ENCODE results near the gene ZNF333.

ZNF333 gene

DNA sequence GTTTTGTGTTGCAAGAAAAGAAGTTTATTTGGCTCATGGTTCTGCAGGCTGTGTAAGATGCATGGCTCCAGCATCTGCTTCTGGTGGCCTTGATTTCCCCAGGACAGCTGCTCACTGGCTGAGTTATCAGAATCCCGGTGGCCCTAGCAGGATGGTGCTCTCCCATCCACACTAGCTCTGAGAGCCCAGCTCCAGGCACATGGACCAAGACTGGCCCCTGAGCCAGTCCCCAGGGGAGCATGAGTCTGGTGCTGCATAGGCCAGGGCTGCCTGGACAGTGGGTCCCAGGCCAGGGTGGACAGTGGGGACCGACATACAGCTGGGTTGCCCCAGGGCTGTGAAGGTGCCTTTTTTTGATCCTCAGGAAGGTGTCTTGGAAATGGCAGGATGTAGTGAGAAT lies 78.2 kb downstream of the ZNF333 start:
- peaks cover 0 to 2% of the 10 kb centered on the region in 2 donors for H3K9me3 ChIP-seq (replicated peaks in 1 of 2; ENCODE audit: control insufficient read depth in 2 of 2, insufficient read depth in 1 of 2, low read depth in 1 of 2, low read length in 2 of 2)
- H3K4me3 ChIP-seq (ENCODE audit: low read length in 2 of 2) = no peak overlapping the region
- no peak overlapping the region for H2BK15ac ChIP-seq (ENCODE audit: low read length)
- no peaks in the 10 kb centered on the region for H3K79me1 ChIP-seq (ENCODE audit: low read depth, low read length)
- H3K4me2 ChIP-seq (ENCODE audit: insufficient read depth, low read length, poor library complexity, severe bottlenecking) = no peak overlapping the region
- H3K23ac ChIP-seq (ENCODE audit: low read depth, low read length, poor library complexity) = no peak overlapping the region
- H3K4ac ChIP-seq (ENCODE audit: low read length) = no peak overlapping the region
- H3K9ac ChIP-seq (ENCODE audit: low read depth, low read length, poor library complexity) = no peak overlapping the region
- no peak overlapping the region for H2AK5ac ChIP-seq (ENCODE audit: low read depth, low read length)
- peaks cover 0 to 3% of the 10 kb centered on the region in 2 donors for H3K36me3 ChIP-seq (replicated peaks in 1 of 2; ENCODE audit: control insufficient read depth in 2 of 2, insufficient read depth in 2 of 2, low read length in 2 of 2)
- H3K18ac ChIP-seq (ENCODE audit: low read length) = no peak overlapping the region
- no peak overlapping the region for H2BK12ac ChIP-seq (ENCODE audit: low read length)
- peaks cover 0 to 2% of the 10 kb centered on the region in 2 donors for H3K4me1 ChIP-seq (ENCODE audit: control insufficient read depth in 2 of 2, insufficient read depth in 1 of 2, low read depth in 1 of 2, low read length in 2 of 2)
- no peak for DNase-seq (ENCODE audit: low spot score)
- H3K14ac ChIP-seq (ENCODE audit: low read length) = no peak overlapping the region
- H3K27me3 ChIP-seq (ENCODE audit: control insufficient read depth in 3 of 3, insufficient read depth in 3 of 3, low read depth in 1 of 3, low read length in 3 of 3) = no peaks in the 10 kb centered on the region
- no CpG with 5 or more reads among the region's 2 CpGs for WGBS, 2 donors (ENCODE audit: extremely low coverage in 2 of 2, insufficient read length in 2 of 2, insufficient replicate concordance in 1 of 2)
- H4K8ac ChIP-seq (ENCODE audit: low read depth, low read length) = no peak overlapping the region
- H2BK5ac ChIP-seq (ENCODE audit: low read length) = no peak overlapping the region
- no peak overlapping the region for H2AFZ ChIP-seq (ENCODE audit: low read length)
- no peak overlapping the region for H4K91ac ChIP-seq (ENCODE audit: low read depth, low read length, poor library complexity)
- no peak overlapping the region for H3K27ac ChIP-seq (replicated peaks; ENCODE audit: low read length)
- H2BK120ac ChIP-seq (ENCODE audit: low read depth, low read length) = no peak overlapping the region

DNA sequence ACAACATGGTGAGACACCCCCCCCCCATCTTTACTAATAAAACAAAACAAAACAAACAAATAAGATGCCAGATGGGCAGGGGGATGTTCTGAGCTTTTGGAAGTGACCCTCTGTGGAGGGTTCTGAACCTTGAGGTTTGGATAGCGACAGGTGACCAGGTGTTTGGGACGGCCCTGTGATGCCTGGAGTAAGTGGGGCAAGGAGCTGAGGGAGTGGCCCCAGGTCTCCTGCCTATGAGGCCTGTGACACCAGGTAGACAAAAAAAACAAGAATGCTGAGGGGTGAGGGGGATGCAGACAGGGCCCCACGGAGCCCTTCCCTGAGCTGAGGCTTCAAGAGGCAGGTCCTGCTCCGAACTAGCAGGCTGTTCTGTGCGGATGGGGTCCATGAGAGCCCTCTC lies 79.4 kb downstream of the ZNF333 start:
- no peak for DNase-seq (ENCODE audit: low spot score)
- no peak overlapping the region for H3K27ac ChIP-seq (replicated peaks; ENCODE audit: low read length)
- H3K9me3 ChIP-seq (replicated peaks in 1 of 2; ENCODE audit: control insufficient read depth in 2 of 2, insufficient read depth in 1 of 2, low read depth in 1 of 2, low read length in 2 of 2) = peaks cover 0 to 2% of the 10 kb centered on the region in 2 donors

GRCh38 chr19:14770136-14770535 lies 80.3 kb downstream of the ZNF333 start:
- no peaks in the 10 kb centered on the region for H3K79me1 ChIP-seq (ENCODE audit: low read depth, low read length)
- H2BK12ac ChIP-seq (ENCODE audit: low read length) = no peak overlapping the region
- H3K27ac ChIP-seq (replicated peaks; ENCODE audit: low read length) = no peak overlapping the region
- H3K4me1 ChIP-seq (ENCODE audit: control insufficient read depth in 2 of 2, insufficient read depth in 1 of 2, low read depth in 1 of 2, low read length in 2 of 2) = peaks cover 0 to 2% of the 10 kb centered on the region in 2 donors
- peaks cover 0 to 2% of the 10 kb centered on the region in 2 donors for H3K9me3 ChIP-seq (replicated peaks in 1 of 2; ENCODE audit: control insufficient read depth in 2 of 2, insufficient read depth in 1 of 2, low read depth in 1 of 2, low read length in 2 of 2)
- H3K36me3 ChIP-seq (replicated peaks in 1 of 2; ENCODE audit: control insufficient read depth in 2 of 2, insufficient read depth in 2 of 2, low read length in 2 of 2) = peaks cover 0 to 3% of the 10 kb centered on the region in 2 donors
- no peak overlapping the region for H4K91ac ChIP-seq (ENCODE audit: low read depth, low read length, poor library complexity)
- H2BK120ac ChIP-seq (ENCODE audit: low read depth, low read length) = no peak overlapping the region
- H2AK5ac ChIP-seq (ENCODE audit: low read depth, low read length) = no peak overlapping the region
- no CpG with 5 or more reads among the region's 5 CpGs for WGBS, 2 donors (ENCODE audit: extremely low coverage in 2 of 2, insufficient read length in 2 of 2, insufficient replicate concordance in 1 of 2)
- H3K23ac ChIP-seq (ENCODE audit: low read depth, low read length, poor library complexity) = no peak overlapping the region
- H3K14ac ChIP-seq (ENCODE audit: low read length) = no peak overlapping the region
- H2AFZ ChIP-seq (ENCODE audit: low read length) = no peak overlapping the region
- H3K4me2 ChIP-seq (ENCODE audit: insufficient read depth, low read length, poor library complexity, severe bottlenecking) = no peak overlapping the region
- no peak overlapping the region for H4K8ac ChIP-seq (ENCODE audit: low read depth, low read length)
- DNase-seq (ENCODE audit: low spot score) = no peak
- H2BK15ac ChIP-seq (ENCODE audit: low read length) = no peak overlapping the region
- H3K9ac ChIP-seq (ENCODE audit: low read depth, low read length, poor library complexity) = no peak overlapping the region
- no peak overlapping the region for H3K4ac ChIP-seq (ENCODE audit: low read length)
- no peak overlapping the region for H3K18ac ChIP-seq (ENCODE audit: low read length)
- H3K4me3 ChIP-seq (ENCODE audit: low read length in 2 of 2) = no peak overlapping the region
- no peaks in the 10 kb centered on the region for H3K27me3 ChIP-seq (ENCODE audit: control insufficient read depth in 3 of 3, insufficient read depth in 3 of 3, low read depth in 1 of 3, low read length in 3 of 3)
- H2BK5ac ChIP-seq (ENCODE audit: low read length) = no peak overlapping the region

More for the DNA sequence above, 79.4 kb downstream of the ZNF333 start:
- no peak overlapping the region for H3K4me2 ChIP-seq (ENCODE audit: insufficient read depth, low read length, poor library complexity, severe bottlenecking)
- no peak overlapping the region for H2BK120ac ChIP-seq (ENCODE audit: low read depth, low read length)
- H3K4me1 ChIP-seq (ENCODE audit: control insufficient read depth in 2 of 2, insufficient read depth in 1 of 2, low read depth in 1 of 2, low read length in 2 of 2) = peaks cover 0 to 2% of the 10 kb centered on the region in 2 donors
- H4K8ac ChIP-seq (ENCODE audit: low read depth, low read length) = no peak overlapping the region
- H3K9ac ChIP-seq (ENCODE audit: low read depth, low read length, poor library complexity) = no peak overlapping the region
- no CpG with 5 or more reads among the region's 5 CpGs for WGBS, 2 donors (ENCODE audit: extremely low coverage in 2 of 2, insufficient read length in 2 of 2, insufficient replicate concordance in 1 of 2)
- H2AFZ ChIP-seq (ENCODE audit: low read length) = no peak overlapping the region
- no peak overlapping the region for H3K23ac ChIP-seq (ENCODE audit: low read depth, low read length, poor library complexity)
- H2AK5ac ChIP-seq (ENCODE audit: low read depth, low read length) = no peak overlapping the region
- H3K4ac ChIP-seq (ENCODE audit: low read length) = no peak overlapping the region
- H3K27me3 ChIP-seq (ENCODE audit: control insufficient read depth in 3 of 3, insufficient read depth in 3 of 3, low read depth in 1 of 3, low read length in 3 of 3) = no peaks in the 10 kb centered on the region
- H4K91ac ChIP-seq (ENCODE audit: low read depth, low read length, poor library complexity) = no peak overlapping the region
- H3K14ac ChIP-seq (ENCODE audit: low read length) = peak overlapping the region; percentile 82
- no peaks in the 10 kb centered on the region for H3K79me1 ChIP-seq (ENCODE audit: low read depth, low read length)
- H3K4me3 ChIP-seq (ENCODE audit: low read length in 2 of 2) = no peak overlapping the region
- H2BK15ac ChIP-seq (ENCODE audit: low read length) = no peak overlapping the region
- H3K36me3 ChIP-seq (replicated peaks in 1 of 2; ENCODE audit: control insufficient read depth in 2 of 2, insufficient read depth in 2 of 2, low read length in 2 of 2) = peaks cover 0 to 3% of the 10 kb centered on the region in 2 donors
- peak overlapping the region; percentile 2 for H3K18ac ChIP-seq (ENCODE audit: low read length)
- no peak overlapping the region for H2BK12ac ChIP-seq (ENCODE audit: low read length)
- H2BK5ac ChIP-seq (ENCODE audit: low read length) = no peak overlapping the region

DNA sequence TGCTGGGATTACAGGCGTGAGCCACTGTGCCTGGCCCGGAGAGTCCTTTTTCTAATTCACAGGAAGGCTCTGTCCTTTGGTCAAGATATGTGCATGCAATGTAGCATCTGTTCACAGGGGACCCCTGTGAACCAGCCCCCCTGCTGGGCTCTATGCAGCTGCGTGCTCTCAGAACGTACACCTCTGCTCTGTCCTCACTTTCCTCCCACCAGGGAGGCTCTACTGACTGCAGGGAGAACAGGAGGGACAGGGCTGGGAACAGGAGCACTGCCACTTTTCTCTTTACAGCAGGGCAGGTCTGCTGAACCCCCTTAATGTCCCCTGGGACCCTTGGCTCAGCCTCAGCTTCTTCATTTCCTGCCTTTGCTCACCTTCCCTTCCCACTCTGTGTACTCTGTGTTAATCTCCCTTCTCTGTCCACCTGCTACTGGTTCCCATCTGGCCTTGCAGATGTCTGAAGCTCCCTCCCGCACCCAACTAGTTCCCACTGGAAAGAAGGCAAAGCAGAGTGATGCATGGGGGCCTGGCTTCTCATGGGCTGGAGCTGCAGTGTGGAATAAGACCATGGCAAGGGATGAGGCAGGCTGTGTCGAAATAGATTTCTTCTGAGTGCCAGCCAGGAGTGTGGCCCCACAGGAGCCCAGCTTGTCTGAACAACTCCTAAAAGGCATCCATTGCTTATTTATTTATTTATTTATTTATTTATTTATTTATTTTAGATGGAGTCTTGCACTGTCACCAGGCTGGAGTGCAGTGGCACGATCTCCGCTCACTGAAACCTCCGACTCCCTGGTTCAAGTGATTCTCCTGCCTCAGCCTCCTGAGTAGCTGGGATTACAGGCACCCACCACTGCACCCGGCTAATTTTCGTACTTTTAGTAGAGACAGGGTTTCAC lies 81.3 kb downstream of the ZNF333 start:
- DNase-seq (ENCODE audit: low spot score) = no peak
- H3K36me3 ChIP-seq (replicated peaks in 1 of 2; ENCODE audit: control insufficient read depth in 2 of 2, insufficient read depth in 2 of 2, low read length in 2 of 2) = peaks cover 0 to 3% of the 10 kb centered on the region in 2 donors

More for the DNA sequence above, 81.3 kb downstream of the ZNF333 start:
- H2BK120ac ChIP-seq (ENCODE audit: low read depth, low read length) = no peak overlapping the region
- H2BK5ac ChIP-seq (ENCODE audit: low read length) = no peak overlapping the region
- no peak overlapping the region for H2BK12ac ChIP-seq (ENCODE audit: low read length)
- peaks cover 0 to 5% (median 0%) of the 10 kb centered on the region in 3 experiments for H3K27me3 ChIP-seq (ENCODE audit: control insufficient read depth in 3 of 3, insufficient read depth in 3 of 3, low read depth in 1 of 3, low read length in 3 of 3)
- WGBS, 2 donors (ENCODE audit: extremely low coverage in 2 of 2, insufficient read length in 2 of 2, insufficient replicate concordance in 1 of 2) = no CpG with 5 or more reads among the region's 11 CpGs
- peaks cover 0 to 2% of the 10 kb centered on the region in 2 donors for H3K4me1 ChIP-seq (ENCODE audit: control insufficient read depth in 2 of 2, insufficient read depth in 1 of 2, low read depth in 1 of 2, low read length in 2 of 2)
- H4K91ac ChIP-seq (ENCODE audit: low read depth, low read length, poor library complexity) = no peak overlapping the region
- H4K8ac ChIP-seq (ENCODE audit: low read depth, low read length) = no peak overlapping the region
- no peaks in the 10 kb centered on the region for H3K79me1 ChIP-seq (ENCODE audit: low read depth, low read length)
- peak overlapping the region; percentile 68 for H3K23ac ChIP-seq (ENCODE audit: low read depth, low read length, poor library complexity)
- peaks cover 0 to 2% of the 10 kb centered on the region in 2 donors for H3K9me3 ChIP-seq (replicated peaks in 1 of 2; ENCODE audit: control insufficient read depth in 2 of 2, insufficient read depth in 1 of 2, low read depth in 1 of 2, low read length in 2 of 2)
- no peak overlapping the region for H2BK15ac ChIP-seq (ENCODE audit: low read length)
- H2AFZ ChIP-seq (ENCODE audit: low read length) = no peak overlapping the region
- no peak overlapping the region for H3K14ac ChIP-seq (ENCODE audit: low read length)
- no peak overlapping the region for H3K4me2 ChIP-seq (ENCODE audit: insufficient read depth, low read length, poor library complexity, severe bottlenecking)
- no peak overlapping the region for H3K4me3 ChIP-seq (ENCODE audit: low read length in 2 of 2)
- peak overlapping the region; percentile 19 for H2AK5ac ChIP-seq (ENCODE audit: low read depth, low read length)
- H3K27ac ChIP-seq (replicated peaks; ENCODE audit: low read length) = no peak overlapping the region
- H3K18ac ChIP-seq (ENCODE audit: low read length) = no peak overlapping the region
- H3K4ac ChIP-seq (ENCODE audit: low read length) = no peak overlapping the region
- peak overlapping the region; percentile 17 for H3K9ac ChIP-seq (ENCODE audit: low read depth, low read length, poor library complexity)
